Effector CD8-positive, alpha-beta T cell (primary cell): ENCODE data around the gene CMTM6.
"Not testable (repeated sequence)": the region's sequence is repeated elsewhere in the genome, so short reads cannot be mapped to it uniquely, and the experiment has no call there.

Source experiments
- DNase-seq: peaks from one replicate; lab custom pipeline; 2025; lab: John Stamatoyannopoulos, UW

CMTM6 gene

GRCh38 chr3:32466808-32467207, 35.8 kb downstream of the CMTM6 start:
- DNase-seq, result not testable (repeated sequence)

DNA sequence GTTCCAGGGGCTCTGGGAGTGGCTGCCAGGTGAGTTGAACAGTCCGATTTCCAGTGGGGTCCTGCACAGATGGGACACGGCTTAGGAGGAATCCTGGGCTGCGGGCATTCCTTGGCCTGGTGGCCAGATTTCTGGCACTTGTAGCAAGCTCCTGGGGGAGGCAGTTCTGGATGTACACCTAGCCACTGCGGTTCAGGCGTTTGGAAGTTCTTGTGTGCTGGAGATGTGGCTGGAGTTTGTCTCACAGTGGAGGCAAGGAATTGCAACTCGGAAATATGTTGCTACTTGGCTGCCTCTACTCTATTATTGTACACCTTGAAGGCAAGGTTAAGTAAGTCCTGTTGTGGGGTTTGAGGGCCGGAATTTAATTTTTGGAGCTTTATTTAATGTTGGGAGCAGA, 37.9 kb downstream of the CMTM6 start:
- DNase-seq, result not testable (repeated sequence)

DNA sequence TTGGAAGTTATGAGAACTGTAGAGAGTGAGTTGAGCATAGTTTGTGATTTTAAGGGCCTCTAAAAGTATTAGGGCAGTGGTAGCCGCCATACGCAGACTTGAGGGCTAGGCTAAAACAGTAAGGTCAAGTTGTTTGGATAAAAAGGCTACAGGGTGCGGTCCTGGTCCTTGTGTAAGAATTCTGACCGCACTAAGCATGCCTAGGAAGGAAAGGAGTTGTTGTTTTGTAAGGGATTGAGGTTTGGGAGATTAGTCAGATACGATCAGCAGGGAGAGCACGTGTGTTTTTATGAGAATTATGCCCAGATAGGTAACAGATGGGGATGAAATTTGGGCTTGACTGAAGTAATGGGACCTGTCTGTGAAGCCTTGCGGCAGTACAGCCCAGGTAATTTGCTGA, 39.2 kb downstream of the CMTM6 start:
- not testable (repeated sequence) for DNase-seq

GRCh38 chr3:32462191-32462986, 40.3 kb downstream of the CMTM6 start:
- DNase-seq, result not testable (repeated sequence)

DNA sequence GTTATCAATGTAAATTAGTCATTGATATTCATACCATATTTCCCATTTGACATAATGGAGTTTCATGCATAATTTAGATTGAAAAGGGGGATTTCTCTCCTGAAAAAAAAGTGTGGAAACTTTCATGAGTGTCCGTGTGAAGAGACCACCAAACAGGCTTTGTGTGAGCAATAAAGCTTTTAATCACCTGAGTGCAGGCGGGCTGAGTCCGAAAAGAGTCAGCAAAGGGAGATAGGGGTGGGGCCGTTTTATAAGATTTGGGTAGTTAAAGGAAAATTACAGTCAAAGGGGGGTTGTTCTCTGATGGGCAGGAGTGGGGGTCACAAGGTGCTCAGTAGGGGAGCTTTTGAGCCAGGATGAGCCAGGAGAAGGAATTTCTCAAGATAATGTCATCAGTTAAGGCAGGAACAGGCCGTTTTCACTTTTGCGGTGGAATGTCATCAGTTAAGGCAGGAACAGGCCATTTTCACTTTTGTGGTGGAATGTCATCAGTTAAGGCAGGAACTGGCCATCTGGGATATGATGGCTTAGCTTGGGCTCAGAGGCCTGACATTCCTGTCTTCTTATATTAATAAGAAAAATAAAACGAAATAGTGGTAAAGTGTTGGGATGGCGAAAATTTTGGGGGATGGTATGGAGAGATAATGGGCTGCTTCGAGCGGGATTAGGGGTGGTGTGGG, 41.7 kb downstream of the CMTM6 start:
- DNase-seq, result not testable (repeated sequence)

DNA sequence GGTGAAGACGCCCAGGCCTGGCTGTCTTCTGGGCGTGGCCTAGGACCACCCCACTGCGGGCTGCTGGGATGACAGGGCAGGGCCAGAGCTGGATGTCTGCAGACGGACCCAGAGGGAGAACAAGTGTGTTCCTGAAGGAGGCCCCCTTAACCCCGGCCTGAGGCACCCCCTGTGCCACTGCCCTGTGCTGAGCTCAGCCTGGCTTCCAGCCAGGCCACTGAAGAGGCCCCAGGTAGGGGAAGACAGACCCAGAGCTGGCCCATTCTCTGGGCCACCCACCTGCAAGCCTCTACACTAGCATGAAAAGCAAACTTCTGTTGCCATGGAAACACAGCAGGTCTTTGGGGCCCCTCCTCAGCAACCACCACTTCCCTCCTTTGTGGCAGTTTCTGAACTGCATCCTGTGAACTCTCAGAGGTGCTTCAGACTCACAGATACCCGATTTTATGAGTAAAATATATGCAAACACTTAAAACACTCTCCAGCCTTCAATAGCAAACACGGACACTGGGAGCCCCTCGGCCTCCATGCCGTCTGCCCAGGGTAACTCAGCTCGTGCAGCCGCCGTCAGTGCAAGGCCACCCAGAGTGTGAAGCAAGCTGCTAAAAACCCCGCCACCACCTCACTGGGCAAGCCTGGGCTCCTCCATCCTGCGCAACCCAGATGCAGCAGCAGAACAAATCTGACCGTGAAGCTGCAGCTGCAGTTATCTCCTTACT, 42.5 kb downstream of the CMTM6 start:
- peak; percentile 60 for DNase-seq

- DNase-seq, result no peak
Observed at GRCh38 chr3:32459450-32459849, 43.2 kb downstream of the CMTM6 start.

GRCh38 chr3:32457971-32458471, 44.6 kb downstream of the CMTM6 start:
- peak; percentile 59 for DNase-seq

DNA sequence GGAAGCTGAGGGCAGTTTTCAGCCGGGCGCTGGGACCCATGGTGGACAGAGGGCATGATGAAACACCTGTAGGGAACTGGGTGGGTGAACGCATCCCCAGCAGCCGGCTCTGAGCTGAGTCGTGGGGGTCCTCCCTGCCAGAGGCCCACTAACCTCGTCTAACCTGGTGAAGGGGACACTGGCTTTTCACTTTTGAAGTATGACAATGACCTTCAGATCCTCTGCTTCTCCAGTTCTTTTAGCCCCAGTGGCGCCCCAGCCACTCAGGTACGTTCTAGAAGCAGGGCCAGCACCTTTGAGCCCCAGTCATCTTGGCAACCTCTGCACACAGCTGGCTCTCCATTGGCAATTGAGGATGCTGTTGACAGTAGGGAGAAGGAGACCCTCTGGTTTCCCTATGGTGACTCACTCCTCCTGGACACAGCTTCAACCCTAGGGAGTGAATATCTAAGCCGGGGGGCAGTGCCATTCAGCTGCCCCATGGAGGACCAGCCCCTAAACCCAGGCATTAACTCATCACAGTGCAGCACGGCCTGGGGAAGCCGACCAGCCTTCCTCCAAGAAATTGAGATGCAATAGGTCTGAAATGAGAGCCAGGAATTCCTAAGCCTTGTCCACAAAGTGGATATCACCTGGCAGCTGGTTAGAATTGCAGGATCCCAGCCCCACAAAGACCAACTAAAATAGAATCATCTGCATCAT, 46.1 kb downstream of the CMTM6 start:
- DNase-seq, result no peak

- DNase-seq, result no peak
Observed at GRCh38 chr3:32455609-32456428, 46.8 kb downstream of the CMTM6 start.

DNA sequence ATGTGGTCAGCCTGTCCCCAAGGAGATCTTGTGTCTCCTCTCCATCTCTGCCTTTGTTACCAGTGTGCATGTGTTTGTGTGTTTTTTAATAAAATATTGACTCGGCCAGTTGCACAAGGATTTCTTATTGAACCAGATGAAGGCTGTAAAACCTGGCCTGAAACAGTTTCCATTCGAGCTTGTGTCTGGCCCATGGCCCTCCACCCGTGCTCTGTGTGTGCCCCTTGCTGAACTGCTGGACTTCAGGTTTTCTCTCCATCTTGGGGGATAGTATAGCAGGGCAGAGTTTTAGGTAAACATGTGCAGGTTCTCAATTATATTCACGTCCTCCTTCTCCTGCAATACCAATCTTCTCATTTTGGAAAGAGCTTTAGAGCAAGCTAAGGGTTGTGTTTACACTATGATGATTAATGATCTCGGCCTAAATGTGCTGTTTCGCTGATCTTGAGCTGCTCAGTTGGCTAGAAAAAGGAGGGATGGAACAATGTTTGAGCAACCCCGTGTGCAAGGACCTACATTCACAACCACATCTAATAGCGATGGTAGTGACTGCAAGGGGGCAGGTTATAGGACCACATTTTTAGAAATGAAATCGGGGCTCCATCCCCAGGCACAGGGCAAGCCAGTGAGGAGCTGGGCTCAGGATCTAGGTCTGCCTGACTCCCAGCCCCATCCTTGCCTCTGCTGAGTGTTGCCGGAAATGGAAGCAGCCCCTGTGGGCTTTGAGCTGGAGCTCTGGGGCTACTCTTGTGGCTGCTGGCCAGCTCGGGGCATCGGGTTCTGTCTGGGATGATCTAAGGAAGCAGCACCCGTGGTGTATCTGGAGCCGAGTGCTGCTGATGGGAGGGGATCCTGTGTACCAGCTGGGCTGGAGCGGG, 47.7 kb downstream of the CMTM6 start:
- no peak for DNase-seq

- DNase-seq, result no peak
Observed at GRCh38 chr3:32454111-32454510, 48.5 kb downstream of the CMTM6 start.

GRCh38 chr3:32453346-32453745, 49.3 kb downstream of the CMTM6 start:
- no peak for DNase-seq

DNA sequence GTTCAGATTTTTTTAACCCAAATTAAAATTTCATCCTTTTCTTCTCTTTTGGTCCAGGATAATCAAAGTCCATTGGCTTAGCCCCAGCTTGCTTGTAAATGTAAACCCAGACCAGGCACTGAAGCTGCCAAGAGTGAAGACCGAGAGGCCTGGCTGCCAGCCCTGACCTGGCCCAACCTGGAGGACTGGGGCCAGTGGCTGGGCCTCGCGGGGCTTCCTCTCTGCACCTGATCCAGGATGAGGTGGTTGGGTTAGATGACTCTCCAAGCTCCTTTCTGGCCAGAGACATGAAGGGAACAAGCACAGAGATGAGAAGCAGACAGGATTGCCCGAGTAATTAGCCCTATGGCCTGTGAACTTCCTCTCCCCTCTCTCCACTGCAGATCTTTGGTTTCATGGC, 50.6 kb downstream of the CMTM6 start:
- DNase-seq, result no peak

DNA sequence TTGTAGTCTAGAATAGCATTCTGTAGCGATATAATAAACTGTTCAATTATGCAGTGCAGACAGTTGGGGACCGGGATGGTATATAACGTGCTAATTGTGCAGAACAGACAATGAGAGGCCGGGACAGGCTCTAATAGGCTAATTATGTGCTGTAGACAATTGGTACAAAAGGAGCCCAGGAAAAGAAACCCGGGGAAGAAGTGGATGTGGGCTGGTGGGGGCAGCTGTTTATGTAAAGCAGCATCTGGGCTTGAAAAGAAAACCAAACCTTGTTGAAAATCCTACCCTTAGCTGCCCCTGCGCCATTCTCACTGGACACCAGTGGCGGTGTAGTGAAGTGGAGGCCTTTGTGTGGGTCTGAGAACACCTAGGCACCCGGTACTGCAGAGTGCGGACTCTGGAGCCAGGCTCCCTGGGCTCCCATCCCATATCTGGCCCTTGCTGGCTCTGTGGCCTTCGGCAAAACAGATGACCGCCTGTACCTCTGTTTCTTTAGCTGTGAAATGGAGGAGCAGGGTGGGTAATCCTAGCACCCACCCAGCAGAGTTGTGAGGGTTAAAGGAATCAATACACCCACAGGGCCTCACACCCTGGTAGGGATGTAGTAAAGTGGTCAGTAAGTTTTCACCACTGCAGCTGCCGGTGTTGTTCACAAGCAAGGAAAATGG, 51.5 kb downstream of the CMTM6 start:
- no peak for DNase-seq

GRCh38 chr3:32450426-32450825, 52.2 kb downstream of the CMTM6 start:
- DNase-seq, result no peak

GRCh38 chr3:32449691-32450090, 53.0 kb downstream of the CMTM6 start:
- DNase-seq, result no peak

- no peak for DNase-seq
Observed at GRCh38 chr3:32448686-32449474, 53.8 kb downstream of the CMTM6 start.
